ENCODE results near the gene TMPRSS4.

DNA sequence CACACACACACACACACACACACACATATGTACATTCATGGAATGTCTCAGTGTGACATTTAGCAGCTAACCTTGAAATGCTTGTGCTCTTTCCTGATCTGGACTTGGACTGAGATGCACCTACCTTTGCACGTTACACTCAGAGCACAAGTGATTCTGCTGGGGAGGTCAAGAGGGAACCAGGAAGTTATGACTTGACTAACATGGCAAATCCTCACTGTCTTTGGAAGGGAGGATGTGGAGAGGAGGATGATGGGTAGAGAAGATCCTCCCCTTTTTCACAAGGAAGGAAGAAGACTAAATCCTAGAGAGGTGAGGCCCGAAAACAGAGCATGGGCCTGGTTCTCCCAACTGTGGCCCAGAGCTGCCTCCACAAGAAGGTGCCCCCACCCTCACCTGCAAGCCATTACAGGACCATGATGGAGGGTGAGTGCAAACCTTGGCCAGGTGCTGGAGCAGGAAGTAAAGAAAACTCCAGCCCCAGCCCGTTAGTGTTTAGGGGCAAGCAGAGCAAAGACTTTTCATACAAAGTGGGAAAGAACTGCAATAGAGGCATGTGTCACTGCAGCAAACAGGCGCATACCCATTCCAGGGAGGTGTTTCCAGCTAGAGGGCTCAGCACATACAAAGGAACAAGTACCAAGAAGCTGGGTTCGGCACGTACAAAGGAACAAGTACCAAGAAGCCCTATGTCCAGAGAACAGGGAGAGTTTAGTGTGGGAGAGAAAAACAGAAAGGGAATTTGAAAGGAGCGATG, 49.4 kb downstream of the TMPRSS4 start:
- TF ChIP-seq, protein P1, sequence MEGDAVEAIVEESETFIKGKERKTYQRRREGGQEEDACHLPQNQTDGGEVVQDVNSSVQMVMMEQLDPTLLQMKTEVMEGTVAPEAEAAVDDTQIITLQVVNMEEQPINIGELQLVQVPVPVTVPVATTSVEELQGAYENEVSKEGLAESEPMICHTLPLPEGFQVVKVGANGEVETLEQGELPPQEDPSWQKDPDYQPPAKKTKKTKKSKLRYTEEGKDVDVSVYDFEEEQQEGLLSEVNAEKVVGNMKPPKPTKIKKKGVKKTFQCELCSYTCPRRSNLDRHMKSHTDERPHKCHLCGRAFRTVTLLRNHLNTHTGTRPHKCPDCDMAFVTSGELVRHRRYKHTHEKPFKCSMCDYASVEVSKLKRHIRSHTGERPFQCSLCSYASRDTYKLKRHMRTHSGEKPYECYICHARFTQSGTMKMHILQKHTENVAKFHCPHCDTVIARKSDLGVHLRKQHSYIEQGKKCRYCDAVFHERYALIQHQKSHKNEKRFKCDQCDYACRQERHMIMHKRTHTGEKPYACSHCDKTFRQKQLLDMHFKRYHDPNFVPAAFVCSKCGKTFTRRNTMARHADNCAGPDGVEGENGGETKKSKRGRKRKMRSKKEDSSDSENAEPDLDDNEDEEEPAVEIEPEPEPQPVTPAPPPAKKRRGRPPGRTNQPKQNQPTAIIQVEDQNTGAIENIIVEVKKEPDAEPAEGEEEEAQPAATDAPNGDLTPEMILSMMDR (conservative IDR thresholded peaks at IDR 0.05; ENCODE audit: low read length): no peak
- no peak for TF ChIP-seq EZH2phosphoT487 (IDR thresholded peaks at IDR 0.05; ENCODE audit: borderline replicate concordance)
